K562 (cell line): ENCODE measurements around the gene C10orf95. TPM values are rescaled to one million over a fixed set of nuclear protein-coding genes. Genes with fewer than 3 reads are reported as not detected.

Source experiments
- ATAC-seq: fragments of 200-7000 bp; cut with Tn5 transposase; 3 replicates; pipeline ENCODE4 v1.9.1; 2020; ENCODE audit warnings: moderate library complexity
- BruUV-seq: library from RNA; stranded (reverse); fragments of 400-500 nt; replicated peaks from 2 replicates; lab custom pipeline; 2021; lab: Mats Ljungman, UMichigan
- CTCF ChIA-PET: fragments of 300-600 bp; formaldehyde crosslinking; extraction: SDS; loops from one replicate; lab custom pipeline; 2021; ENCODE audit warnings: low intra/inter-chr PET ratio; lab: Yijun Ruan, JAX
- POLR2A ChIA-PET: fragments of 300-600, 350-650 bp; sonication (Branson Sonifier 250); formaldehyde crosslinking; extraction: SDS; loops from one replicate; lab custom pipeline; 2021; ENCODE audit warnings: antibody characterized with exemption, inconsistent platforms; lab: Yijun Ruan, JAX
- DNase-seq, 4 experiments: peaks; one replicate each; pipeline versions ENCODE4 v3.0.0 to v3.0.0-alpha.2; 2011 to 2018; ENCODE audit warnings: low spot score in 3 of 4, mixed read lengths in 3 of 4; ENCODE audit errors: extremely low read depth in 1 of 4
- FAIRE-seq: peaks from 2 replicates; lab custom pipeline; 2011; peaks lifted over from hg19 to GRCh38; lab: Jason Lieb, UNC
- H2AFZ ChIP-seq: 2 replicates; pipeline ENCODE4 v1.6.0; 2011; ENCODE audit warnings: low read depth, low read length, control low read depth, inconsistent platforms
- H3K27ac ChIP-seq: fragments of 200-600 bp; 3 replicates; pipeline ENCODE4 v1.8.0; 2011; ENCODE audit warnings: low read depth, mild to moderate bottlenecking, control low read depth, inconsistent platforms, low read length, moderate library complexity, mixed read lengths; ENCODE audit errors: extremely low read depth
- H3K27me3 ChIP-seq, 2 experiments: fragments of 300-600 bp in 1 of 2; 2 replicates in 1 of 2; 3 replicates in 1 of 2; pipeline versions ENCODE4 v1.6.0 to v1.8.0; 2011; ENCODE audit warnings: inconsistent platforms in 2 of 2, low read length in 2 of 2, mild to moderate bottlenecking in 1 of 2, mixed read lengths in 1 of 2, moderate library complexity in 1 of 2; ENCODE audit not compliant: control insufficient read depth in 2 of 2, insufficient read depth in 2 of 2
- H3K36me3 ChIP-seq: fragments of 300-600 bp; 3 replicates; pipeline ENCODE4 v1.8.0; 2011; ENCODE audit warnings: mild to moderate bottlenecking, low read length, inconsistent platforms; ENCODE audit not compliant: control insufficient read depth, insufficient read depth
- H3K4me1 ChIP-seq, 2 experiments: fragments of 200-600 bp in 1 of 2; replicated peaks in 1 of 2; 2 replicates in 1 of 2; 3 replicates in 1 of 2; pipeline versions ENCODE4 v1.5.1 to v1.8.0; 2011; ENCODE audit warnings: inconsistent platforms in 2 of 2, low read length in 2 of 2, mild to moderate bottlenecking in 1 of 2, mixed read lengths in 1 of 2, moderate library complexity in 1 of 2; ENCODE audit not compliant: control insufficient read depth in 2 of 2, insufficient read depth in 2 of 2
- H3K4me2 ChIP-seq: 2 replicates; pipeline ENCODE4 v1.6.1; 2011; ENCODE audit warnings: low read length, control low read depth, inconsistent platforms, mixed read lengths; ENCODE audit not compliant: insufficient read depth
- H3K4me3 ChIP-seq: fragments of 200-600 bp; sonication (generic), shearing (Covaris generic); 2 replicates; pipeline ENCODE4 v1.5.1; 2016; ENCODE audit warnings: control low read depth, inconsistent platforms
- H3K79me2 ChIP-seq: fragments of 200-600 bp; 3 replicates; pipeline ENCODE4 v1.8.0; 2011; ENCODE audit warnings: low read length, inconsistent platforms; ENCODE audit not compliant: control insufficient read depth, insufficient read depth
- H3K9ac ChIP-seq, 2 experiments: 2 replicates each; pipeline versions ENCODE4 v1.6.0 to v1.6.1; 2011; ENCODE audit warnings: low read depth in 2 of 2, low read length in 2 of 2, control low read depth in 1 of 2, inconsistent platforms in 1 of 2, mild to moderate bottlenecking in 1 of 2, mixed read lengths in 1 of 2; ENCODE audit not compliant: insufficient read depth in 1 of 2
- H3K9me1 ChIP-seq: one replicate; pipeline ENCODE4 v1.6.0; 2011; ENCODE audit warnings: inconsistent platforms, mild to moderate bottlenecking, low read length, moderate library complexity; ENCODE audit not compliant: control insufficient read depth, insufficient read depth
- H3K9me3 ChIP-seq: replicated peaks from 2 replicates; pipeline ENCODE4 v1.5.1; 2011; ENCODE audit warnings: low read depth, low read length, inconsistent platforms; ENCODE audit not compliant: control insufficient read depth, insufficient read depth
- H4K20me1 ChIP-seq: replicated peaks from 2 replicates; pipeline ENCODE4 v1.6.1; 2011; ENCODE audit warnings: low read length, inconsistent platforms, mixed read lengths; ENCODE audit not compliant: control insufficient read depth, insufficient read depth
- ADNP ChIP-seq: fragments of 200-800 bp; sonication (Bioruptor generic); IDR thresholded peaks from 2 replicates; pipeline ENCODE4 v1.6.1; 2016; ENCODE audit warnings: missing genetic modification characterization, missing compliant biosample characterization
- BCL6 ChIP-seq: fragments of 250-450 bp; sonication (Bioruptor Pico); IDR thresholded peaks from 2 replicates; pipeline ENCODE4 v1.4.0; 2020
- BCOR ChIP-seq: fragments of 450-650 bp; IDR thresholded peaks from 2 replicates; pipeline ENCODE4 v1.6.1; 2016
- CBFB ChIP-seq: sonication (generic); formaldehyde crosslinking; IDR thresholded peaks from 2 replicates; pipeline ENCODE4 v1.4.0; 2020; ENCODE audit warnings: mild to moderate bottlenecking, missing genetic modification reagents
- E2F8 ChIP-seq: fragments of 450-650 bp; IDR thresholded peaks from 2 replicates; pipeline ENCODE4 v1.7.1; 2018; ENCODE audit warnings: mild to moderate bottlenecking, low read depth; ENCODE audit not compliant: partially characterized antibody
- HDGF ChIP-seq: fragments of 450-650 bp; IDR thresholded peaks from 2 replicates; pipeline ENCODE4 v1.6.1; 2016
- KDM1A ChIP-seq, 2 experiments: fragments of 450-650 bp; IDR thresholded peaks; 2 replicates each; pipeline ENCODE4 v1.6.1; 2016; ENCODE audit warnings: mild to moderate bottlenecking in 2 of 2
- MBD2 ChIP-seq: sonication (generic); IDR thresholded peaks from 2 replicates; pipeline ENCODE4 v1.6.1; 2016; ENCODE audit warnings: low read depth, borderline replicate concordance
- PHF8 ChIP-seq: fragments of 200-600 bp; sonication (generic); IDR thresholded peaks from 2 replicates; pipeline ENCODE4 v1.6.1; 2012; ENCODE audit warnings: mixed run types, mild to moderate bottlenecking, inconsistent platforms, low read length, moderate library complexity, borderline replicate concordance
- RFX5 ChIP-seq: IDR thresholded peaks from 2 replicates; pipeline ENCODE4 v1.6.1; 2011; ENCODE audit warnings: low read depth, mild to moderate bottlenecking, improper control_type of control experiment, low read length
- SPI1 ChIP-seq: IDR thresholded peaks from 2 replicates; pipeline ENCODE4 v1.6.1; 2011; ENCODE audit warnings: low read depth, low read length, control low read depth, borderline replicate concordance
- ZBTB8A ChIP-seq: fragments of 450-650 bp; IDR thresholded peaks from 2 replicates; pipeline ENCODE4 v1.6.1; 2018; ENCODE audit warnings: mild to moderate bottlenecking, moderate library complexity; ENCODE audit not compliant: partially characterized antibody
- ZMIZ1 ChIP-seq, 2 experiments: fragments of 150-350 bp in 1 of 2; IDR thresholded peaks; 2 replicates each; pipeline ENCODE4 v1.6.1; 2012 to 2016; ENCODE audit warnings: low read depth in 2 of 2, low read length in 2 of 2, mild to moderate bottlenecking in 1 of 2, moderate library complexity in 1 of 2
- ZNF24 ChIP-seq: fragments of 450-650 bp; IDR thresholded peaks from 2 replicates; pipeline ENCODE4 v1.6.1; 2016
- ZNF785 ChIP-seq: fragments of 250-450 bp; sonication (Bioruptor Pico); IDR thresholded peaks from 2 replicates; pipeline ENCODE4 v1.4.0; 2020; ENCODE audit warnings: mild to moderate bottlenecking
- WGBS: fragments of 100-300 bp; shearing (Covaris generic); methylation state at CpG from one replicate; pipeline ENCODE4 v1.1.6; 2016; ENCODE audit warnings: low coverage, mixed read lengths; ENCODE audit not compliant: insufficient coverage; ENCODE audit errors: missing lambda C conversion rate; 5-methylcytosine and 5-hydroxymethylcytosine counted together
- in situ Hi-C: fragments of 300-500 bp; cut with MboI; formaldehyde crosslinking; loops from 4 replicates; pipeline ENCODE4 v1.15.0; 2018; ENCODE audit warnings: inconsistent platforms, mixed read lengths
- intact Hi-C: fragments of 100-400 bp; cut with micrococcal nuclease; formaldehyde crosslinking; loops from 2 replicates; pipeline ENCODE4 v1.14.2; 2022
- polyA plus RNA-seq, 8 experiments: library from polyadenylated mRNA; depleted of rRNA in 4 of 8; stranded (reverse) in 5 of 8; unstranded in 3 of 8; fragments of >200 nt; fragmentation: Nextera tagmentation in 2 of 8; fragmentation: Illumina TruSeq in 1 of 8; extraction: Ambion mirVana in 2 of 8; extraction: Trizol in 1 of 8; gene quantifications; 2 replicates each; pipeline versions ENCODE4 v1.2.1 to v1.2.3, GENCODE V29; 2011 to 2014; ENCODE audit warnings: inconsistent platforms in 1 of 8, missing spikeins in 1 of 8
- total RNA-seq, 7 experiments: library from RNA; depleted of rRNA in 6 of 7; stranded (reverse); fragments of >200 nt in 6 of 7; fragmentation: Illumina TruSeq in 2 of 7; extraction: Trizol in 2 of 7; gene quantifications; 2 replicates each; pipeline versions ENCODE4 v1.2.1 to v1.2.3, GENCODE V29; 2011 to 2021; ENCODE audit warnings: low replicate concordance in 1 of 7

The C10orf95 gene
- total and polyA plus RNA-seq, 9 of the 15 experiments (the other 6 are each of a cell fraction or from before 2014, with no cell fraction given) = 0.03 to 0.41 (median 0.17) TPM; not detected in 1

- TF ChIP-seq ZMIZ1 (IDR thresholded peaks at IDR 0.05; ENCODE audit: low read depth in 2 of 2, low read length in 2 of 2) (0 out of 4 replicates have a peak, but pooled peaks of 1 of the 2 experiments have one; percentile 45), MBD2 (peak; percentile 70)
These were observed 15.7 kb downstream of the C10orf95 start (continued) for GRCh38 chr10:102435529-102436233.

- BruUV-seq = no TSS peak
- Histone ChIP-seq H3K4me1 (peaks cover 27 to 45% of the 10 kb centered on the region in 2 experiments), H3K36me3 (peaks cover 16% of the 10 kb centered on the region; the same call in 2 of the 3 replicates), H3K27ac (peak overlapping the region; percentile 88), H3K4me3 (peak overlapping the region; percentile 80), H3K27me3 (no peaks in the 10 kb centered on the region), H3K9ac (peak overlapping the region; percentile 66 to 82; a peak in 3 of 4 replicates), H3K79me2 (peaks cover 52% of the 10 kb centered on the region), H3K4me2 (peak overlapping the region; percentile 90), H3K9me3 (no peaks in the 10 kb centered on the region), H2AFZ (peak overlapping the region; percentile 69), H3K9me1 (no peaks in the 10 kb centered on the region), H4K20me1 (peaks cover 4% of the 10 kb centered on the region)
- ATAC-seq (no peak), FAIRE-seq (no peak), DNase-seq (no peak)
- intact Hi-C loops (no loop called here), in situ Hi-C loops (loop anchor here (25.0 kb wide), 1 partner anchor 598 kb away; the partner anchor contains the start of gene KCNIP2)
- ChIA-PET POLR2A (interaction anchor here (0.8 to 3.3 kb wide), 6 partner anchors 9 to 71 kb away, joined by 4 to 34 read pairs (median 6); partner anchors contain the start of genes C10orf95 and FBXL15), CTCF (no interaction called here)
- WGBS = 6% methylated on average over 5 of the region's 5 CpGs
- TF ChIP-seq ZNF785 (no peak), ZBTB8A (no peak), HDGF (0 out of 2 replicates have a peak, but pooled peaks have one; percentile 52), SPI1 (no peak), BCOR (peak; percentile 67), E2F8 (no peak), RFX5 (no peak), BCL6 (CRISPR knock-in tag) (no peak), PHF8 (peak; percentile 8; the same call in 1 of the 2 replicates), ZNF24 (no peak), ADNP (tag) (0 out of 2 replicates have a peak, but pooled peaks have one; percentile 33), CBFB (no peak), KDM1A (IDR thresholded peaks at IDR 0.05) (peak; percentile 49 to 59; a peak in 3 of 4 replicates)
These were observed 16.2 kb downstream of the C10orf95 start for GRCh38 chr10:102435133-102435497.
